ENCODE measurements around the gene NDUFA5.

The NDUFA5 gene

DNA sequence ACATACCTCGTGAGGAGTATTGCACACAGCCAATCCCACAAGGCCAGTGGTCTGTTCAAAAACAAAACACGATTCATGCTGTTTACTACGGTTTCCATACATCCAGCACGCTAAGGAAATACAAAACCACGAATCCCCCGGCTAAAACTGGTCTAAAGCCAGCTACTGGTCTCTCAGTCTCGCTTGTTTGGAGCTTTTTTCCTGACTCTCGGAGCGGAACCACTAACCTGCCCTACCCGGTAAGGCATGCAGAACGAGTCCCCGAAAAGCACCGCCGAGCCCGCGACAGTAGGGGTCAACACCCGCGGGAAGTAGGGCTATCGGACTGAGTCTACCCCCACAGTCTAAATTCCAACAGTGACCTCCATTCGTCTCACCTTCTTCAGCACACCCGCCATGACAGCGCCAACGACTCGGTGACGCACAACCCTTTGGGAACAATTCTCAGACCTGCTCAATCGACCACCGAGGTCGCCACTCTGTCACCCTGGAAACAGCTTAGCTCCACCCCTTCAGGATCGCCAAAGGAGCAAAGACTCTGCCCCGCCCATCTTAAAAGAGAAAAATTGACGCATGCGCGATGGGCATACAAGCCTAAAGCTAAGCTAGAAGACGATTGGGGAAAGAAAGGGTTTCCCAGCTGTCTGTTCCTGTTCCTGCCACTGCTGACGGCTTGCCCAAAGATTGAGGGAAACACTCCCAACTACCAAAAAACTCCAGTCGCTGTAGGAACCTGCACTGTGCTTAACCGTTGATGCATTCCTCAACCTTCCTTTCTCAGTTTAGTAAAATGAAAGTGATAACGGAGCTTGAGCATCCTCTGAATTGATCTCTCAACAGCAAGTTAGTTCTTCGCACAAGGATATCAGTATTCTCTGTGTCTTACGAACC, at the start of gene NDUFA5:
NDUFA5 (minus strand) TSS at position 421 of the 891 bp plus-strand sequence; CDS start at position 398, 23 bp downstream.
- peak; percentile 98 for DNase-seq (ENCODE audit: low read depth, low spot score)

DNA sequence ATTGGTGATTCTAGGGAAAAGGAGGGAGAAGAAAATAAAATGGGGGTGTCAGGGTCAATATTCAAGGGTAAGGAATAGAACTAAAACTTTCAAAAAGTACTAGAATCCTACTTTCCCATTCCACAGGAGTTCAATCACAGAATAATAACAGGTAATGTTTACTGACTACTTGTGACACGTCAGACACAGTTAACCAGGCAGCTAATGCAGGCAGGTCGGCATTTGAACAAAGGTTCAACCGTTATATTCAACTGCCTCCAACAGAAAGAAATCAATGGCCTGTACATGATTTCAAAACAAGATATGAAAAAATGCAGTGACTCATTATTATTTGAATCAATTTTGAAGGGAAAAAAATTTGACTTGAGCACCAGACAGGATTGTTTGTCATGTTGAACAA, 47.1 kb upstream of the NDUFA5 start:
- DNase-seq (ENCODE audit: low read depth, low spot score): no peak

DNA sequence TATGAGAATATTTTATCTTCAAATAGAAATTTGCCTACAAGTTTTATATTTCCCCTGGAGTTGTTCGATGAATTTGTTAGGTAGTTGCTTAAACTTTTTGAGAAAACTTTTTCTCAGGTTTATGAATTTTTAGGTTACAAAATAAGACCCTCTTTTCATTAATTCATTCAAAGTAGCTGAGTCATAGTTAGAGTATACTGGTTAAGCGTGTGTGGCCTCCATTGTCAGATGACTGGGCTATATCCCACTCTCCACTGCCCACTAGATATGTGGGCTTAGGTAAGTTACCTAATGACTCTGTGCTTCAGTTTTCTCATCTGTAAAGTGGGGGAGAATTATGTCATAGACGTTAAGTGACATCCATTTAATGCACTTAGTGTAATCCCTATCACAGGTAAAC, 45.0 kb upstream of the NDUFA5 start:
- DNase-seq (ENCODE audit: low read depth, low spot score): no peak

DNA sequence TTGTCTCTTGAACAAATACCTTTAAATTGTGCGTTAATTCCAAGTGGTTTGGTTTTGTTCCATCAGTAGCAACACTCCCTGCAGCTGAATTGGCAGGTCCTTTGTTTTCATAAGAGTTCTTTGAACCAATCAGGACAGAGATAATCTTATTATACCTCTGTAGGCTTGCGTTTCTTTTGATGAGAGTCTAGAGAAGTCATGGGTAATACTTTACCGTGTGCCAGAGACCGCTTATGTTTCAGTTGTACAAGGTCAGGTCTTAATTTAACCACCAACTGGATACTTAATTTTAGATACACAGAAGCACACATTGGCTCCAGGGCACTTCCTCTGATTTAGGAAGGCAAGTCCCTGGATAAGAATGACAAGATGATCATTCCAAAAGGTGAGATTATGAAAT, 43.9 kb upstream of the NDUFA5 start, which contains the start of gene ASB15:
ASB15 (plus strand) TSS at position 292 of the 400 bp plus-strand sequence. CDS start 12,682 bp downstream, outside the sequence.
- DNase-seq (ENCODE audit: low read depth, low spot score): no peak

DNA sequence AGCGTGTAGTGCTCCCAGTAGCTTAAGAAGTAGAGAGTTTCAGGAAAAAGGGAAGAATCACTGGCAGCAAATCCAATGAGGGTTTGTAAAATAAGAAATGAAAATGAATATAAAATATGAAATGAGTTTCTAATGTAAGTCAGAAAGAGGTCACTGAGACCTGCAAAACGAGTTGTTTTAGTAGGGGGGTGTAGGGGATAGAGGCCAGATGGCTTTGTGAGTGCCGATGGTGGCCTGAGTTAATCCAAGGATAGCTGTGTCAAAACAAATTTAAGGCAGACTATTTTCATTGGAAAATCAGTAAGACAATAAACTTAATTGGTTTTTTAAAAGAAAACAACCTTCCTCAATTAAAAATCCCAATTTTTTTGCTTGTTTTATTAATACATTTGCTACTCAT, 43.3 kb upstream of the NDUFA5 start:
- no peak for DNase-seq (ENCODE audit: low read depth, low spot score)

DNA sequence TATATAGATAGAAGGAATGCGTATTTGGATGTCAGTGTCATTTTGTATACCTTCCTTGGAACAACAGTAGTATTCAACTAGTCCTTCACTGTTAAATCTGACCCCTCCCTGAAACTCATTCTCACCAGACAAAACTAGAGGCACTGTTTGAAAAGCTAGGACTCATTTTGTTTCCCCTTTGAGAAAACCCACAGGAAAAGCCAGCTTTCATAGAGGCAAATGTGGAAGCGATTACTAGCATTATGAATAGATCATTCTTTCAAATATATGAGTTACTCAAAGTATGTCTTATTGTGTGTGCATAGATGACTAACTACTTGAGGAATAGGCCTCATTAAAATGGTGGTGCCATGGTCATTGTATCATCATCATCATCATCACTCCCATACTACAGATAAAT, 42.1 kb upstream of the NDUFA5 start:
- DNase-seq (ENCODE audit: low read depth, low spot score): no peak

DNA sequence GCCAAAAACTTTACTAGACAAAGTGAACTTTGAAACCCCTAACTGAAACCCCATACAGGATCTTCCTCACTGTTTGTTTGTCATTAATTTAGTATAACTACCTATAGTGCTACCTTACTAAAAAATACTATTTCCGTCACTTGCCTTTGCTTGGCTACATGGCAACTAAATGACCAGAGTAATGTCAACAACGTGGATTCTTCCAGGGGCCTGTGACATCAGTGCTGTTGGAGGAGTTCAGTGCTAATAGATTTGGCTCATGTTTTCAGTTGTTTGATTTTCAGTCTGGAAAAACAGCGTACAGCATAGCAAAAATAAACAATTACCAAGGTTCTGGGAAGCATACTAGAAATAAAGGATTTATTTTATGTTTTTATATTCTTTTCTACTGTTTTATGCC, 41.0 kb upstream of the NDUFA5 start:
- DNase-seq (ENCODE audit: low read depth, low spot score): no peak

DNA sequence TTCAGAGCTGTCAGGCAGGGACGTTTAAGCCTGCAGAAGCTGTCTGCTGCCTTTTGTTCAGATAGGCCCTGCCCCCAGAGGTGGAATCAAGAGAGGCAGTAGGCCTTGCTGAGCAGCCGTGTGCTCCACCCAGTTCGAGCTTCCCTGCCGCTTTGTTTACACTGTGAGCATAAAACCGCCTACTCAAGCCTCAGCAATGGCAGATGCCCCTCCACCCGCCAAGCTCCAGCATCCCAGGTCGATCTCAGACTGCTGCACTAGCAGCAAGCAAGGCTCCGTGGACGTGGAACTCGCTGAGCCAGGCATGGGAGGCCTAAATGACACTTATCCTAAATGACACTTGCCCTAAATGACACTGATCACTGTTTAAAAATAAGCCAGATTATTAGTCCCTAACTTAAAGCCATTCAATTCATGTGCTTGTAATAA, 37.2 kb upstream of the NDUFA5 start:
- DNase-seq (ENCODE audit: low read depth, low spot score): no peak

DNA sequence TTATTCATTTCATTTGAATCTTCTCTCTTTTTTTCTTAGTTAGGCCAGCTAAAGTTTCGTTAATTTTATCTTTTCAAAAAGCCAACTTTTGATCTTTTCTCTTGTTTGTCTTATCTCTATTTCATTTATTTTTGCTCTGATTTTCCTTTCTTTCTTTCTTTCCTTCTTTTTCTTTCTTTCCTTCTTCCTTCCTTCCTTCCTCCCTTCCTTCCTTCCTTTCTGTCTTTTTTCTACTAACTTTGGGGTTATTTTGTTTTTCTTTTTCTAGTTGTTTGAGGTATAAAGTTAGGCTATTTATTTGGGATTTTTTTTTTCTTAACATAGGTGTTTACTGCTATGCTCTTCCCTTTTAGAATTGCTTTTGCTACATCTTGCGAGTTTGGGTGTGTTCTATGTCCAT, 30.8 kb upstream of the NDUFA5 start:
- DNase-seq (ENCODE audit: low read depth, low spot score): no peak

DNA sequence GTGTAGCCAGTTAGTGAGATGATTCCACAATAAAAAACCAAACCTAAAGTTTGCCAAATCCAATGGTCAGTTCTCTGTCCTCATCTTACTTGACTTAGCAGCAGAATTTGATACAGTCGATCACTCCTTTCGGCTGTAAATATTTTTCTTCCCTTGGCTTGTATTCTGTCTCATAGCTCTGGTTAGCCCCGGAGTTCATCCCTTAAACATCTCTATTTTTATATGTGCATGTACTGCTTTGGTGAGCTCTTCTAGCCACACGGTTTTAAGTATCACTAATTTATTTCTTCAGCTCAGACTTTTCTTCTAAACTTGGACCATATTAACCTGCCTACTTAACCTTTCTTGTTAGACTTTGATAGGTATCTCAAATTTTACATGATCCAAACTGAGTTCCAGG, 26.2 kb upstream of the NDUFA5 start:
- DNase-seq (ENCODE audit: low read depth, low spot score): no peak

DNA sequence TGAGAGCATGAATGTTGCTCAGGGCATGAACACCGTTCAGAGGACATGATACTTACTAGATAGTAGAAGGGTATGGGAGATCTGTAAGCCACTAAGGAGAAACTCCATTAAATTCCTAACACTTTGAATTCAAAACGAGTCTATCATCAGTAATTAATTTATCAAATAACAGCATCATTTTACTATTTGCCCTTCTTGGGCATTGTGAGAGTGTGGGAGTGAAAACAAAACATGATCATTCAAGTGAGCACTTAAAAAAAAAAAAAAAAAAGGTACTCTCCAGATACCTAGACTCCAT, 23.5 kb upstream of the NDUFA5 start:
- DNase-seq (ENCODE audit: low read depth, low spot score): no peak

DNA sequence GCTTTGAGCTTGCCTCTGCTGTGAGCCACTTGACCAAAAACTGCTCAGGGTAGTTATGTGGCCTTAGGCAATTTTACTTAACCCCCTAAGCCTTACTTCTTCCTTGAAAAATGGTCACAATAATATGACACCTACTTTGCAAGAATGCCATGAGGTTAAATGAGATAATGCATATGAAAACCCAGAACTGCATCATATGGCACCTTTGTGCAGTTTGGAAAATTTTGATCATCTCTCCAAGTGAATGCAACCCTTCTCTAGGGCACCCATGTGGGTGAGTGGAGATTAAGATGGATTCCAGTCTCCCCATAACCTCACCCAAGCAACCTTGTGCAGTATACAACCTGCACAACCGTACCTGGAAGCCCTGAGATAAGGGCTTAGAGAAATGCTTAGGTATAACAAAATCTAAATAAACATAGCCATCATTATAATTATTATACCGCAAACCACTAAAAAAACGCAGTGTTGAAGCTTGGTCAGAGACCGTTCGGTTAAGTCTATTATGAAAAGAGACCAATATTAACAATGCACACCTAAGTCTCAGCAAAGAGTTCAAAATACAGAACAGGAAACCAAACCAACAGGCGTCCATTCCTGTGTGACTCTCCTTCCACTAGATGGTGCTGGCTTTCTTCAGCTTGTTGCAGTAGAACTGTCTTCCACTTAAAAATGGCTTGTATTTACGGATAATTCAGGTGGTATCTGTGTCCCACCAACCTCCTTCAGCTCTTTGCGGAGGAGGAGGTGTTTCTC, 23.0 kb upstream of the NDUFA5 start:
- DNase-seq (ENCODE audit: low read depth, low spot score): no peak

DNA sequence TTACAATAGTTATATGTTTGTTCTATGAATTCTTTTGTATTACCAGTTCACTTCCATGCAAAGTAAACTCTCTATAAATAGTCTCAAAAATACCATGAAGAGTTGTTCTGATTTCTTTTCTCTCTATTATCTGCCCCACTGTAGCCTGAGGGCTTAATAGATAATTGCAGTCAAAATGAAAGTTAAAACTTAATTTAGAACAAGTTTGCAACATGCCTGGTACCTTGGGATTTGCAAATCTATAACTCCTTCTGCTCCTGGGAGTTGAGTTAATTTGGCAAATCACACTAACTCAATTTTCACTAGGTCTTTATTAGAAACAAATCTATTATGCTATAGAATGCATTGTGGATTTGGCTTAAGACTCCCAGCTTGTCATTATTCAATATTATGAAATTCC, 21.8 kb upstream of the NDUFA5 start:
- no peak for DNase-seq (ENCODE audit: low read depth, low spot score)

DNA sequence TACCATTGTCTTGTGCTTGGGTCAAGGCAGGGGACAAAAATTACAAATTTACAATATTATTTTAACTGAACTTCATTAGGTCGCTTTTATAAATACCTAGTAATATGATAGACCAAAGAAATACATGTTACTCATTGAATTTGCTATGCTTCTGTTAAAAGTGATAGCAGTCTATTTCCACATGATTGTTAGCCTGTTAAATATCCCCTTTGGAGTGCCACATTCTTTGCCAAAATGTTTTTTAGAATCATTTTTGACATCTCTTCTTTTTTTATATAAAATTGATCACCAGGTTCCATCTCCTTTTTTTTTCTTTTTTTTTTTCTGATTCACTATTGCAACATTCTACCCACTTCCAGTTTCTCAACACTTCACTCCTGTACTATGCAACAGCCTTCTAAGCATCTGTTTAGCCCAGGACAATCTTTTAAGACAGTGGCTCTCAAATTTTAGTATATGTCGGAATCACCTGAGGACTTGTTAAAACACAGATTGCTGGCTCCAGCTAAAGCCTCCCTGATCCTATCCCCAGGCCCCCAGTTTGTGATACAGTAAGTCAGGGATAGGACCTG, 16.4 kb upstream of the NDUFA5 start:
- no peak for DNase-seq (ENCODE audit: low read depth, low spot score)

DNA sequence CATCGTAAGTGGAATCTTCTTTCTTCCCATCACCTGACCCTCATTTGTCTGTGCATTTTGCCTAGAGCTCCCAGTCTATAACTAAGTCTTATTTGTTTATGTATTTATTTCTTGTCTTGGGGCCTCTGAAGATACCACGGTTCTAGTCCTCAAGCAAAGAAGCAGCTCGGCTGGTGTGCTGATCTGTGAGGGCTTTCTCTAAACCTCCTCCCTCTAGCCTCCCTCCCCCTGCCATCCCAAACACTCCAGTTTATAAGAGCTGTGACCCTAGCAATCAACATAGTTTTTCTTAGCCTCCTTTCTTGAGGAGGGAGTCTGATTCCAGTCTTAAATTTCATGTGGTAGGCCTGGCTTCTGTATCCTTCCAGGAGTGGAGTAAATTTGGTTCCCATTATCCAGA, 15.7 kb upstream of the NDUFA5 start:
- DNase-seq (ENCODE audit: low read depth, low spot score): no peak

DNA sequence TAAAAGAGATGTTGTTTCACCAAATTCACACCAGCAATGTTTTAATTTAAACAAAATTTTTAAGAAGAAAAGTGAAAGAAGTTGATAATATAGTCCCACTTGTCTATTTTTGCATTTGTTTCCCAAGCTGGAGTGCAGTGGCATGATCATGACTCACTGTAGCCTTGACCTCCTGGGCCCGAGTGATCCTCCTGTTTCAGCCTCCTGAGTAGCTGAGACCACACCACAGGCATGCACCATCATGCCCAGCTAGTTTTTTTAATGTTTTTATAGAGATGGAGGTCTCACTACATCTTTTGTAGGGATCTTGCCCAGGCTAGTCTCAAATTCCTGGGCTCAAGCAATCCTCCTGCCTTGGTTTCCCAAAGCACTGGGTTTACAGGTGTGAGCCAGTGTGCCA, 14.1 kb upstream of the NDUFA5 start:
- DNase-seq (ENCODE audit: low read depth, low spot score): no peak

DNA sequence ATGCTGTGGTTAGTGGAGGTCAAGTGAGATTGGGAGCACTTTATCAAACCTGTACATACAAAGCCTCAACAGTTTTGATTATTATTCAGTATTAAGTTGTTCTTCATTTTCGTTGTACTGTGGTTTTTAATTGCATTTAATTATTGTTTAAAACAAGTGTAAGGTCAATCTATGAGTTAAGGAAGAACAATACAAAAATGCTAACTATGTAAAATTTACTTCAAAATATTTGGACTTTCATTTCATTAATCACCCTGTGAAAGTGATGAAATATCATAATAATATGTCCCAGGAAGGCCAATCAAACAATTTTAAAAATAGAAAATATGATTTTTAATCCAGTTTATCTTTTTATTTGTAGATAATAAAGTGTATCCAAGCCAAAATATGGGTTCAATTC, 13.6 kb upstream of the NDUFA5 start:
- no peak for DNase-seq (ENCODE audit: low read depth, low spot score)

DNA sequence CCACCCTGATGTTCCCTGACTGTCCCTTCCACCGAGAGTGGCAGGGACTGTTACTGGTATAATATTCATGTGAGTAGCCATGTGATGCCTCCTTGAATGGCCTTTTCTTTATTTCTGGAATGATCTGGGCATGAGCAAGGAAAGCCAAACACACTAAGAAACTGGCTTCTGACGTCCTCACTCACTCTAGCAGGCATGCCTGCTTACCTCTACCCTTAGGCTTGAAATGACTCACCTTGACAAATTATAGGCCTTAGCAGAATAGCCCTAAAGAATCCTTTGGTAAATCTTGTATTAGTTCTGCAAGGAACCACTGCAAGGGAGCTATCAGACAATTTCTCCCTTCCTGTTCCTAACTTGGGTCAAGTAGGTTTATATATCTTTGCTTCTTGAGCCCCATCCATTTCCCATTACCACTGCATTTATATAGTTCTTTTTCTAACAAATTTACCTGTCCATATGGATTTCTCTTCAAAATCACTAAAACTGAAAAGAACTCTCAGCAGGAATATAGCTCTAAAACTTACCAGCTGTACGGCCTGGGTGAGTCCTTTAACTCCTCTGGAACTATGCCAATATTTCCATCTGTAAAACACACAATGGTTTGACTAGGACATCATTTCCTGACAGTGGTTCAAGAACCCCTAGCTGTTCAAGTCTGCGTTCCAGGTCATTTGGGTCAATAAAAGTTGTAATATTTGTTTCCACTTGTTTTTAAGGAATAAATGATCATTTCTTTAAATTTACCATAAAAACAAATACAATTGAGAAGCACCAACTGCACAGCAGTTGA, 13.0 kb upstream of the NDUFA5 start:
- DNase-seq (ENCODE audit: low read depth, low spot score): no peak

DNA sequence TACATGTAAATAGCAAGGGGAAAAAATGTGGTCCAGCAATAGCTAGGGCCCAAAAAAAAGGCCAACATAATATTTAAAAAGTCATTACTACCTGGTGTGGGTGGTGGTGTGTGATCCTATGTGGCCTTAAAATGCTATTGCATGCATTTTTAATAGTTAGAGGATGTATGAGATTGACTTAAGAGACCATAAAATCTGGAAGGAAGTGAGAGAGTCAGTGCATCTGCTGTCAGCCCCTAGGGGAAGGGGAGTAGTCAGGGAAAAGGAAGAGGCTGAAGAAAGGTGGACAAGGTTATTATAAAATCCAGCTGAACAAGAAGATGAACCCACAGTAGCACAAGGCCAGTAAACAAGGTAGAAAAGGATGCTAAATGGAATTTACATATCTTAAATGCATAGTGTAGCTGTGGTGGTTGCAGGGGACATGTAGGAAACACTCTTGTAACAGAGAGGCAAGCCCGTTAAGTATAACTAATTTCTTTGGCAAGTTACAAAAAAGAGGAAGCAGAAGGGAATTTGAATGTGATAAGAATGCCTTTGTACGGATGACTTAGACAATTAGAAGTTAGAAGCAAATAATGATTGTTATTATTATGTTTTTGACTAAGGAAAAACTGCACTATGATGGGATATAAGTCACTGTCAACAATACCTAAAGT, 11.9 kb upstream of the NDUFA5 start:
- no peak for DNase-seq (ENCODE audit: low read depth, low spot score)

DNA sequence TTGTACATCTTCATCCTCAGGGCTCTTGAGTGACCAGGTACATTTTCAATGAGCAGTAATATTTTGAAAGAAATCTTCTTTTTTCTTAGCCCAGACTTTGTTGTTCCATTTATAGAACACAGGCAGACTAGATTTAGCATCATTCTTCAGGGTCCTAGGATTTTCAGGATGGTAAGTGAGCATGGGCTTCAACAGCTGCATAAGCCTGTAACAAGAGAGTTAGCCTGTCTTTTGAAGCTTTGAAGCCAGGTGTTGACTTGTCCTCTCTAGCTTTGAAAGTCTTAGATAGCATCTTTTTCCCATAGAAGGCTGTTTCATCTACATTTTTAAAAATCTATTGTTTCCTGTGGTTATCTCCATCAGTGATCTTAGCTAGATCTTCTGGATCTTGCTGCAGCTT, 4.5 kb upstream of the NDUFA5 start:
- DNase-seq (ENCODE audit: low read depth, low spot score): no peak

DNA sequence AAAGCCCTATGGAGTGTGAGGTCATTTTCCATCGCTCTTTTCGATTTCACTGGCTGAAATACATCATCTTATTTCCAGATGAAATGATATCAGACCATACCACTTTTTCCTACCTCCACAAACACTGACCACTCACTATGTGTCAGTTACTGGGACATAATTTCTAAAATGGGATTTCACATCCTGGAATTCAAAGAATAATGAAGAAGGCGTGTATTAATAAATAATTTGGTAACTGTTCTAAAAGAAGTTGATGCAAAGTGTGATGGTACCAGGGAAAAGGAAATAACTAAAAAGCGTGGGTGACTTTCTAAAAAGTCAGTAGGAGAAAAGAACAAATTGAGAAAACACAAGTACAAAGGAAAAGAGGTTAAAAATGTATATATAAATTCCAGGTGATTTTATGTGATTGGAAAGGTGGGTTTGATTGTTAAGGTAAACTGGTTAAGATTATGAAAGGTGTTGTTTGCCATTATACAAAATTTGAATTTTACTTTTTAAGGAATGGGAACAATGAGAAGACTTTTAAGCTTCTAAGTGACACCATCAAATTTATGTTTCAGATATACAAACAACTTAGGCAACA, 764 bp upstream of the NDUFA5 start:
- no peak for DNase-seq (ENCODE audit: low read depth, low spot score)

Data from smooth muscle cell of the brain vasculature (primary cell).